Gastrocnemius medialis (tissue), 4 donors: Measurements from ENCODE around the gene HES5.
A peak's percentile ranks its signal among the peaks of the same experiment; 100 is the strongest.

Source experiments
- POLR2A ChIP-seq, 2 donors: fragments of 450-650 bp; IDR thresholded peaks; one replicate each; pipeline ENCODE4 v1.6.1; 2017; ENCODE audit warnings: antibody characterized with exemption in 2 of 2, mild to moderate bottlenecking in 2 of 2, moderate library complexity in 2 of 2
- TF ChIP-seq, protein P1 (sequence below), 5 experiments: fragments of 450-650 bp in 3 of 5; fragments of 200-600 bp in 2 of 5; sonication (generic) in 2 of 5; IDR thresholded peaks in 4 of 5; conservative IDR thresholded peaks in 1 of 5; 1 replicate in 4 of 5; 2 replicates in 1 of 5; pipeline ENCODE4 v1.5.1; 2016 to 2019; ENCODE audit warnings: antibody characterized with exemption in 5 of 5, mild to moderate bottlenecking in 3 of 5, moderate library complexity in 3 of 5

DNA sequence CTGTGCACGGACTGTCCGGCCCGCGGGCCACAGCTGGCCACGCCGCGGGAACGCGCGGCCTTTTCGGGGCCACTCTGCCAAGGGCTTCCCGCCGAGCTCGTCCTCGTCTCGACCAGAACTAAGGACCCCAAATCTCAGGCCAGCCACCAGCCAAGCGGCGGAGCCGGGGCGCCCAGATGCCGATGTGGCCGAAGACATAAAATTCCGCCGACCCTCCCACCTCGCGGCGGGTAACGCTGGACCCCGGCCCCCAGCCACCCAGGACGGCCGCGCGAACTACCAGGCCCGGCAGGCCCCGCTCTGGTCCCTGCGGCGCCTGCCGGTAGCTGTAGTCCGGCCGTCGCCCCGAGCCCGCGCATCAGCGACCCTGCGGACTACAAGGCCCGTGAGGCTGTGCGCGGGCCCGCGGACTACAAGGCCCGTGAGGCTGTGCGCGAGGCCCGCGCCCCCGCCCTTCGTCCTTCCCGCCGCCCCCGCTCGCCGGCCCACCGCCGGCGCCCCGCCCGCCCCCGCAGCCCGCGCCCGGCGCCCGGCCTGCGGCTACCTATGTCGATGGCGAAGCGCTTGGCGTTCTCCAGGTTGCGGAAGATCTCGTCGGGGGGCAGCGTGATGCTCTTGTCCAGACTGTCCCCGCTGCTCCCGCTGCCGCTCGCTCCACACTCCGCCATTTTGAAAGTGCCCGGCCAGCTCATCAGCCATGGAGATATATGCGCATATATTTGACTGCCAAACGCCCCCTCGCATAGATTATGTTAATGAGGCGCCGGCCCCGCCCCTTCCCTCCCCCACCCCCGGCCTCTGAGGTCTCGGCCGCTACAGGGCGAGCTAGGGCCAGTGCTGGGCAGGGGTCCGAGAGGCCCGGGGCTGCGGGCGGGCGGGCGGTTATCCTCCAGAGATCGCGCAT, 3.9 kb downstream of the HES5 start, which contains the start of gene PANK4:
- TF ChIP-seq POLR2A (IDR thresholded peaks at IDR 0.05), result peak; percentile 81 to 82
- TF ChIP-seq, protein P1, sequence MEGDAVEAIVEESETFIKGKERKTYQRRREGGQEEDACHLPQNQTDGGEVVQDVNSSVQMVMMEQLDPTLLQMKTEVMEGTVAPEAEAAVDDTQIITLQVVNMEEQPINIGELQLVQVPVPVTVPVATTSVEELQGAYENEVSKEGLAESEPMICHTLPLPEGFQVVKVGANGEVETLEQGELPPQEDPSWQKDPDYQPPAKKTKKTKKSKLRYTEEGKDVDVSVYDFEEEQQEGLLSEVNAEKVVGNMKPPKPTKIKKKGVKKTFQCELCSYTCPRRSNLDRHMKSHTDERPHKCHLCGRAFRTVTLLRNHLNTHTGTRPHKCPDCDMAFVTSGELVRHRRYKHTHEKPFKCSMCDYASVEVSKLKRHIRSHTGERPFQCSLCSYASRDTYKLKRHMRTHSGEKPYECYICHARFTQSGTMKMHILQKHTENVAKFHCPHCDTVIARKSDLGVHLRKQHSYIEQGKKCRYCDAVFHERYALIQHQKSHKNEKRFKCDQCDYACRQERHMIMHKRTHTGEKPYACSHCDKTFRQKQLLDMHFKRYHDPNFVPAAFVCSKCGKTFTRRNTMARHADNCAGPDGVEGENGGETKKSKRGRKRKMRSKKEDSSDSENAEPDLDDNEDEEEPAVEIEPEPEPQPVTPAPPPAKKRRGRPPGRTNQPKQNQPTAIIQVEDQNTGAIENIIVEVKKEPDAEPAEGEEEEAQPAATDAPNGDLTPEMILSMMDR (IDR thresholded peaks at IDR 0.05 in 4 of 5, conservative IDR thresholded peaks at IDR 0.05 in 1 of 5), result no peak
